ENCODE measurements around the gene SIRT6.

DNA sequence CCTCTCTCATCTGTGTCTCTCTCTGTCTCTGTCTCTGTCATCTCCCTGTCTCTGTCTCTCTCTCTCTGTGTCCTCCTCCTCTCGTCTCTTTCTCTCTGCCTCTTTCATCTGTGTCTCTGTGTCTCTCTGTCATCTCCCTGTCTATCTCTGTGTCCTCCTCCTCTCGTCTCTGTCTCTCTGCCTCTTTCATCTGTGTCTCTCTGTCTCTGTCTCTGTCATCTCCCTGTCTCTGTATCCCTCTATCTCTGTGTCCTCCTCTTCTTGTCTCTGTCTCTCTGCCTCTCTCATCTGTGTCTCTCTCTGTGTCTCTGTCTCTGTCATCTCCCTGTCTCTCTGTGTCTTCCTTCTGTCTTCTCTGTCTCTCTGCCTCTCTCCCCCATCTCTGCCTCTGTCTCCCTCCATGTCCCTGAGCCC is 46.4 kb upstream of the SIRT6 start:
- no peak for TF ChIP-seq CTCF (IDR thresholded peaks at IDR 0.05; ENCODE audit: poor library complexity, severe bottlenecking)
- TF ChIP-seq TAF1 (IDR thresholded peaks at IDR 0.05; ENCODE audit: low read depth): no peak
- TF ChIP-seq, protein P1, sequence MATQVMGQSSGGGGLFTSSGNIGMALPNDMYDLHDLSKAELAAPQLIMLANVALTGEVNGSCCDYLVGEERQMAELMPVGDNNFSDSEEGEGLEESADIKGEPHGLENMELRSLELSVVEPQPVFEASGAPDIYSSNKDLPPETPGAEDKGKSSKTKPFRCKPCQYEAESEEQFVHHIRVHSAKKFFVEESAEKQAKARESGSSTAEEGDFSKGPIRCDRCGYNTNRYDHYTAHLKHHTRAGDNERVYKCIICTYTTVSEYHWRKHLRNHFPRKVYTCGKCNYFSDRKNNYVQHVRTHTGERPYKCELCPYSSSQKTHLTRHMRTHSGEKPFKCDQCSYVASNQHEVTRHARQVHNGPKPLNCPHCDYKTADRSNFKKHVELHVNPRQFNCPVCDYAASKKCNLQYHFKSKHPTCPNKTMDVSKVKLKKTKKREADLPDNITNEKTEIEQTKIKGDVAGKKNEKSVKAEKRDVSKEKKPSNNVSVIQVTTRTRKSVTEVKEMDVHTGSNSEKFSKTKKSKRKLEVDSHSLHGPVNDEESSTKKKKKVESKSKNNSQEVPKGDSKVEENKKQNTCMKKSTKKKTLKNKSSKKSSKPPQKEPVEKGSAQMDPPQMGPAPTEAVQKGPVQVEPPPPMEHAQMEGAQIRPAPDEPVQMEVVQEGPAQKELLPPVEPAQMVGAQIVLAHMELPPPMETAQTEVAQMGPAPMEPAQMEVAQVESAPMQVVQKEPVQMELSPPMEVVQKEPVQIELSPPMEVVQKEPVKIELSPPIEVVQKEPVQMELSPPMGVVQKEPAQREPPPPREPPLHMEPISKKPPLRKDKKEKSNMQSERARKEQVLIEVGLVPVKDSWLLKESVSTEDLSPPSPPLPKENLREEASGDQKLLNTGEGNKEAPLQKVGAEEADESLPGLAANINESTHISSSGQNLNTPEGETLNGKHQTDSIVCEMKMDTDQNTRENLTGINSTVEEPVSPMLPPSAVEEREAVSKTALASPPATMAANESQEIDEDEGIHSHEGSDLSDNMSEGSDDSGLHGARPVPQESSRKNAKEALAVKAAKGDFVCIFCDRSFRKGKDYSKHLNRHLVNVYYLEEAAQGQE (IDR thresholded peaks at IDR 0.05; ENCODE audit: borderline replicate concordance): no peak
- no peak for TF ChIP-seq EZH2 (IDR thresholded peaks at IDR 0.05; ENCODE audit: borderline replicate concordance, insufficient read depth, low read length, poor library complexity, severe bottlenecking)
- TF ChIP-seq EP300 (conservative IDR thresholded peaks at IDR 0.05; ENCODE audit: poor library complexity, severe bottlenecking): no peak
- TF ChIP-seq MXI1 (conservative IDR thresholded peaks at IDR 0.05; ENCODE audit: poor library complexity, severe bottlenecking): no peak
